ENCODE results near the gene CCSER1.

CCSER1 gene

DNA sequence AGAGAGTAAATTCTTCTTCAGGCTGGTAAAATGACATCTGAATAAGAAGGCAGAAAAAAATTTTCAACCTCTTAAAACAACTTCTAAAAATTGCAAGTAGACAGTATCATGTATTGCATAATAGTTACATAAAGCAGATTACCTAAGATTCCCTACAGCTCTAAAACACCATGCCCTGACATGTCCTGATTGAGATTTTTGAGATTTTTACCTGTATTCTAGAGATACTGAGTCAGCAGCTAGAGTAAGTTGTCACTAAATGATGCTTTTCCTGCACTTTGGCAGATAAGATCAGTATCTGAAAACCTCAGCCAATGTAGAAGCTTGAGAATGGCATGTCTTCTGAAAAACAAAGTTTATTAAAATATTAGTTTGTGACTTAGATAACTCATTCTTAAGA is 713.6 kb downstream of the CCSER1 start:
- FAIRE-seq (no peak), DNase-seq (ENCODE audit: insufficient read length, low spot score) (no peak)

DNA sequence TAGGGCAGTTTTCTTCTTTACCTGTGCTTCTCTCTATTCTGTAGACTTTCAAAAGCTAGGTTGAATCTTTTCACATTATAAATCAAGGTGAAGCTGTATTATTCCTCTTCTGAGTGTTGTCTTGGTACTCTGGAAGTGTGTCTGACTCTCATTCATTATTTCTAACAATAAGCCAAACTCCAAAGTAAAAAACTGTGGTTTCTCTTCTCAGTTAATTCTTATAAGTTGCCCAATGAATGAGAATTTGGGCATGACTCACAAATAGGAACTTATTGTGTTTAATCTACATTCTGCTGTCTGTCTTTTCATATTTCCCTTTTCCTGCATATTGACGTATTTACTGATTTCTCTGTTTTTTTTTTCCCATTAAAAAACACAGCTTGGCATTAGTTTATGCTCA is 714.5 kb downstream of the CCSER1 start:
- no peak for FAIRE-seq
- DNase-seq (ENCODE audit: insufficient read length, low spot score) = no peak
- TF ChIP-seq, protein P1, sequence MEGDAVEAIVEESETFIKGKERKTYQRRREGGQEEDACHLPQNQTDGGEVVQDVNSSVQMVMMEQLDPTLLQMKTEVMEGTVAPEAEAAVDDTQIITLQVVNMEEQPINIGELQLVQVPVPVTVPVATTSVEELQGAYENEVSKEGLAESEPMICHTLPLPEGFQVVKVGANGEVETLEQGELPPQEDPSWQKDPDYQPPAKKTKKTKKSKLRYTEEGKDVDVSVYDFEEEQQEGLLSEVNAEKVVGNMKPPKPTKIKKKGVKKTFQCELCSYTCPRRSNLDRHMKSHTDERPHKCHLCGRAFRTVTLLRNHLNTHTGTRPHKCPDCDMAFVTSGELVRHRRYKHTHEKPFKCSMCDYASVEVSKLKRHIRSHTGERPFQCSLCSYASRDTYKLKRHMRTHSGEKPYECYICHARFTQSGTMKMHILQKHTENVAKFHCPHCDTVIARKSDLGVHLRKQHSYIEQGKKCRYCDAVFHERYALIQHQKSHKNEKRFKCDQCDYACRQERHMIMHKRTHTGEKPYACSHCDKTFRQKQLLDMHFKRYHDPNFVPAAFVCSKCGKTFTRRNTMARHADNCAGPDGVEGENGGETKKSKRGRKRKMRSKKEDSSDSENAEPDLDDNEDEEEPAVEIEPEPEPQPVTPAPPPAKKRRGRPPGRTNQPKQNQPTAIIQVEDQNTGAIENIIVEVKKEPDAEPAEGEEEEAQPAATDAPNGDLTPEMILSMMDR (IDR thresholded peaks at IDR 0.05; ENCODE audit: insufficient read depth, missing control alignments) = no peak

More for the DNA sequence above, 713.6 kb downstream of the CCSER1 start:
- TF ChIP-seq, protein P1 (IDR thresholded peaks at IDR 0.05; ENCODE audit: insufficient read depth, missing control alignments) = no peak

DNA sequence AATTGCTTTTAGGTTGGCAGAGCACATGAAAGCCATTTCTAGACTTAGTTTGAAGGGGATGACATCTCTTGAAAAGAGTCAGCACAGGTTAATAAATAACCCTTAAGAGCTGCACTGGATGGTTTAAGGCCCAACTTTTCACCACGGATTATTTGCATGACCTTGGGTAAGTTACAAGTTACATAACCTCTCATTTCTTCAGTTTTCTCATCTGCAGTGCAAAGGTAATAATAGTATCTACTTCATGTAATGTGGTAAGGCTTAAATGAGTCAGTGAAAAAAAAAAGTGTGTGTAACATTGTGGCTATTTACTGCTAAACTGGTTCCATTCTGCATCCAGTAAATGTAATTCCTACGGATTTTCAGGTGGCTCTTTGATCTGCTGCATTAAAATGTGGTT is 715.8 kb downstream of the CCSER1 start:
- FAIRE-seq (no peak), DNase-seq (ENCODE audit: insufficient read length, low spot score) (no peak)
- TF ChIP-seq, protein P1 (IDR thresholded peaks at IDR 0.05; ENCODE audit: insufficient read depth, missing control alignments) = no peak

DNA sequence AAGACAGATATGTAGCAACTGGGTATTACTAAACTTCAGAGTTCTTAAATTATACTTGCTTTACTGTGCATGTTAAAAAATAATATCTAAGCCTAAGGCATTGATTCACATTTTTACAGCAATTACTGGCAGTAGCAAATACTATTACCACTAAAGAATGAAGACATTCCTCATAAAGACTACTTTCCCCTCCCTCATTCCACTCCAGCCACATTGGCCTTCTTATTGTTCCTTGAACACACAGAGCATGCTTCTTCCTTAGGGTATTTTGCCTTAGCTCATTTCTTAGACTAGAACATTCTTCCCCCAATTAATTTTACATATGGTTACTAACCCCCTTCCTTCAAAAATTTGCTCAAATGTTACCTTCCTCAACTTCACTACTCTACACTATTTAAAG is 717.0 kb downstream of the CCSER1 start:
- FAIRE-seq = no peak
- DNase-seq (ENCODE audit: insufficient read length, low spot score) = no peak
- TF ChIP-seq, protein P1 (IDR thresholded peaks at IDR 0.05; ENCODE audit: insufficient read depth, missing control alignments) = no peak

DNA sequence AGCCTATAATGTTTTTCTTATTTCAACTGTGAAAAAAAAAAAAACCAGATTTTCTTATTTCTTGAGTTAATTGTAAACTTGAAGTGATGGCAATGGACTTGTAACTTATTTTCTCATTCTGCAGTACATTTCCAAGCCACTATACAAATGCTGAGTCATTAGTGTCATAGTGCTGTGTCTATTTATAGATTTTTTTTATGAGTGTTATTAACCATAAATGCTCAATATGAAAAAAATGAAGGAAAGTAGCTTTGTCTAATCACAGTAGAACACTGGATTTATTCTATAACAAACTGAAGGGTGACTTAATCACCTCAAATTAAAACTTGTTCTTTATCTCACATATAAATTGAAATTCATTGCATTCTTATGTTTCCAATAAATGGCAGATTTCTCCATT is 718.6 kb downstream of the CCSER1 start:
- DNase-seq (ENCODE audit: insufficient read length, low spot score) (no peak), FAIRE-seq (no peak)
- TF ChIP-seq, protein P1 (IDR thresholded peaks at IDR 0.05; ENCODE audit: insufficient read depth, missing control alignments) = no peak

DNA sequence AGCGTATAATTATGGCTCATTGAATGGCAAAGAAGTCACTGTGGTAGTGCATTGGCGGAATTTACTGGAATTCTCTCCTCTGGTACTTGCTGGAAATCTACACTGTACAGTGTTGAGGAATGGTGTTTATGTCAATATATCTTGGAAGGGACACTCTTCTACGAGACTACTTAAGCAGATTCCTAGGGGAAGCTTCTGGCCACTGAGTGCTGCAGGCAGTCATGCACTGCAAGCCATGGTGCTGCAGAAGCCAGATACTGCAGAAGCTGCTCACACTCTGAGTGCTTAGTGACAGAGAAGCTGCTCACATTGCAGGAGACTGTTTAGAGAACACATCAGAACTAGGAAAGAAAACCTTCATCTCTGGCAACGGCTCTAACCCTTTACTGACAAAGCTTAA is 725.0 kb downstream of the CCSER1 start:
- DNase-seq (ENCODE audit: insufficient read length, low spot score) (no peak), FAIRE-seq (no peak)
- TF ChIP-seq, protein P1 (IDR thresholded peaks at IDR 0.05; ENCODE audit: insufficient read depth, missing control alignments) = no peak

DNA sequence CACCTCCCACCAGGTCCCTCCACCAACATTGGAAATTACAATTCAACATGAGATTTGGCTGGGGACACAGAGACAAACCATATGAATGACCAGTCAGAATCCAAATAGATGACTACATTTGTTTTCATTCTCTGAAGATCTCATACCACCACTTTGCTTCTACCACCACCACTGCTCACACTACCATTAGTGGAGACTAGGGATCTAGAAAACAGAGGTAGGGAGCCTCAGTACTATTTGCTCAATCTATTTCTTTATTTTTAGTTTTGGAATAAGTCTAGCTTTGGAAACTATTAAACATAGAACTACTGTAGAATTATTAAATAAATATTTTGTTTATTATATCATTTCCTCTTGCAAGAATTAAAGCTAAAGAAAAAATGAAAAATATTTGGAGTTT is 727.9 kb downstream of the CCSER1 start:
- FAIRE-seq = no peak
- DNase-seq (ENCODE audit: insufficient read length, low spot score) = no peak
- TF ChIP-seq, protein P1 (IDR thresholded peaks at IDR 0.05; ENCODE audit: insufficient read depth, missing control alignments) = no peak

All from D721Med (cell line).